Measurements from ENCODE around the gene NCOA1. TPM values are rescaled to one million over a fixed set of nuclear protein-coding genes. Genes with fewer than 3 reads are reported as not detected.
"Not testable (repeated sequence)": the region's sequence is repeated elsewhere in the genome, so short reads cannot be mapped to it uniquely, and the experiment has no call there.

The NCOA1 gene
- polyA plus RNA-seq, 1 of the 3 experiments (the other 2 are of a cell fraction), result 10.7 TPM

- Histone ChIP-seq H3K27me3 (ENCODE audit: insufficient read depth) (no peaks in the 10 kb centered on the region), H3K36me3 (replicated peaks in 1 of 2; ENCODE audit: control insufficient read depth in 1 of 2, insufficient read depth in 2 of 2, low read length in 1 of 2) (no peaks in the 10 kb centered on the region), H4K20me1 (ENCODE audit: insufficient read depth) (no peaks in the 10 kb centered on the region), H3K4me3 (ENCODE audit: low read depth in 2 of 2, low read length in 1 of 2) (no peak overlapping the region), H3K4me2 (no peak overlapping the region), H3K9me3 (0 out of 2 replicates have a peak, but pooled peaks cover 5% of the 10 kb centered on the region), H3K4me1 (ENCODE audit: control insufficient read depth in 1 of 2, insufficient read depth in 2 of 2, low read depth in 1 of 2, low read length in 1 of 2) (no peaks in the 10 kb centered on the region), H2AFZ (ENCODE audit: low read depth) (no peak overlapping the region), H3K9me2 (no peaks in the 10 kb centered on the region; the same call in 1 of the 2 replicates), H3F3A (replicated peaks; ENCODE audit: insufficient read depth) (peaks cover 6% of the 10 kb centered on the region), H3K9ac (no peak overlapping the region), H3K79me2 (ENCODE audit: insufficient read depth) (peaks cover 6% of the 10 kb centered on the region; the same call in 1 of the 2 replicates), H3K27ac (ENCODE audit: low read depth in 2 of 2, low read length in 1 of 2) (no peak overlapping the region)
- ChIA-PET CTCF (no interaction called here), POLR2A (no interaction called here)
- 80% methylated on average over 4 of the region's 4 CpGs for WGBS (ENCODE audit: low lambda C conversion rate)
- no peak for DNase-seq
- TF ChIP-seq RFX5 (IDR thresholded peaks at IDR 0.05; ENCODE audit: low read length) (no peak), PBX3 (IDR thresholded peaks at IDR 0.05) (no peak), NRF1 (IDR thresholded peaks at IDR 0.05; ENCODE audit: low read depth, low read length) (no peak), FOXJ3 (CRISPR knock-in tag; IDR thresholded peaks at IDR 0.05) (no peak), YY1 (IDR thresholded peaks at IDR 0.05; ENCODE audit: low read depth) (no peak), FOXM1 (IDR thresholded peaks at IDR 0.05; ENCODE audit: low read depth) (no peak), RCOR1 (IDR thresholded peaks at IDR 0.05; ENCODE audit: low read length) (no peak), CHD2 (IDR thresholded peaks at IDR 0.05; ENCODE audit: low read length, partially characterized antibody) (no peak), RAD21 (IDR thresholded peaks at IDR 0.05; ENCODE audit: low read length) (no peak), IRF3 (IDR thresholded peaks at IDR 0.05; ENCODE audit: low read depth, low read length) (no peak)
These were observed 57.0 kb downstream of the NCOA1 start for GRCh38 chr2:24548058-24548457.

DNA sequence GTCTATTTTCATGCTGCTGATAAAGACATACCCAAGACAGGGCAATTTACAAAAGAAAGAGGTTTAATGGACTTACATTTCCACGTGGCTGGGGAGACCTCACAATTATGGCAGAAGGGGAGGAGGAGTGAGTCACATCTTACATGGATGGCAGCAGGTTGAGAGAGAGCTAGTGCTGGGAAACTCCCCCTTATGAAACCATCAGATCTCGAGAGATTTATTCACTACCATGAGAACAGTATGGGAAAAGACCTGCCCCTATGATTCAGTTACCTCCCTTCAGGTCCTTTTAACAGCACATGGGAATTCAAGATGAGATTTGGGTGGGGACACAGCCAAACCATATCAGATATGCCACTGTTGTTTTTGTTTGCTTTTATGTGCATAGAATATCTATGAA is 59.2 kb downstream of the NCOA1 start:
- H3K9ac ChIP-seq; H3F3A ChIP-seq (replicated peaks; ENCODE audit: insufficient read depth); H3K4me2 ChIP-seq; H3K9me3 ChIP-seq; H2AFZ ChIP-seq (ENCODE audit: low read depth); H3K36me3 ChIP-seq (replicated peaks in 1 of 2; ENCODE audit: control insufficient read depth in 1 of 2, insufficient read depth in 2 of 2, low read length in 1 of 2); POLR2A ChIA-PET; H4K20me1 ChIP-seq (ENCODE audit: insufficient read depth); H3K4me1 ChIP-seq (ENCODE audit: control insufficient read depth in 1 of 2, insufficient read depth in 2 of 2, low read depth in 1 of 2, low read length in 1 of 2); DNase-seq; H3K27ac ChIP-seq (ENCODE audit: low read depth in 2 of 2, low read length in 1 of 2); H3K9me2 ChIP-seq; H3K27me3 ChIP-seq (ENCODE audit: insufficient read depth); H3K4me3 ChIP-seq (ENCODE audit: low read depth in 2 of 2, low read length in 1 of 2): not testable (repeated sequence)
- peaks cover 11% of the 10 kb centered on the region; the same call in 1 of the 2 replicates for H3K79me2 ChIP-seq (ENCODE audit: insufficient read depth)
- WGBS (ENCODE audit: low lambda C conversion rate), result 69% methylated on average over 2 of the region's 2 CpGs
- CTCF ChIA-PET, result interaction anchor here (0.7 kb wide), 1 partner anchor 31 kb away, joined by 4 read pairs; no protein-coding TSS in a partner anchor

- Histone ChIP-seq H3K9ac (no peak overlapping the region), H3K4me1 (ENCODE audit: control insufficient read depth in 1 of 2, insufficient read depth in 2 of 2, low read depth in 1 of 2, low read length in 1 of 2) (no peaks in the 10 kb centered on the region), H3K36me3 (replicated peaks in 1 of 2; ENCODE audit: control insufficient read depth in 1 of 2, insufficient read depth in 2 of 2, low read length in 1 of 2) (peaks cover 2 to 3% of the 10 kb centered on the region in 2 experiments), H3K79me2 (ENCODE audit: insufficient read depth) (peaks cover 11% of the 10 kb centered on the region; the same call in 1 of the 2 replicates), H3K4me3 (ENCODE audit: low read depth in 2 of 2, low read length in 1 of 2) (no peak overlapping the region), H4K20me1 (ENCODE audit: insufficient read depth) (no peaks in the 10 kb centered on the region), H3K27ac (ENCODE audit: low read depth in 2 of 2, low read length in 1 of 2) (no peak overlapping the region), H3K4me2 (no peak overlapping the region), H3F3A (replicated peaks; ENCODE audit: insufficient read depth) (peaks cover 6% of the 10 kb centered on the region), H3K9me2 (no peaks in the 10 kb centered on the region; the same call in 1 of the 2 replicates), H3K27me3 (ENCODE audit: insufficient read depth) (no peaks in the 10 kb centered on the region), H2AFZ (ENCODE audit: low read depth) (no peak overlapping the region), H3K9me3 (no peaks in the 10 kb centered on the region; the same call in 1 of the 2 replicates)
- ChIA-PET POLR2A (no interaction called here), CTCF (interaction anchor here (0.7 kb wide), 1 partner anchor 31 kb away, joined by 4 read pairs; no protein-coding TSS in a partner anchor)
- TF ChIP-seq MXI1 (IDR thresholded peaks at IDR 0.05; ENCODE audit: low read depth, low read length), result no peak
- DNase-seq, result no peak
- 95% methylated on average over 2 of the region's 2 CpGs for WGBS (ENCODE audit: low lambda C conversion rate)
These were observed 60.0 kb downstream of the NCOA1 start for GRCh38 chr2:24551016-24551415.
